Panc1 (cell line): ENCODE data around the gene C17orf67. TPM values are rescaled to one million over a fixed set of nuclear protein-coding genes. Genes with fewer than 3 reads are reported as not detected.

ENCODE experiments used
- ATAC-seq: fragments of 200-7000 bp; cut with Tn5 transposase; 2 replicates; pipeline ENCODE4 v1.9.1; 2020; ENCODE audit warnings: mild to moderate bottlenecking, moderate library complexity
- BruUV-seq: library from RNA; stranded (reverse); fragments of 400-500 nt; replicated peaks from 2 replicates; lab custom pipeline; 2021; lab: Mats Ljungman, UMichigan
- CTCF ChIA-PET: fragments of 300-600 bp; sonication (Branson Sonifier 250); formaldehyde crosslinking; loops from one replicate; lab custom pipeline; 2022; ENCODE audit warnings: antibody characterized with exemption; lab: Charles Lee
- POLR2A ChIA-PET: fragments of 300-600 bp; sonication (Branson Sonifier 250); formaldehyde crosslinking; loops from one replicate; lab custom pipeline; 2022; ENCODE audit warnings: antibody characterized with exemption; lab: Charles Lee
- DNase-seq: peaks from one replicate; pipeline ENCODE4 v3.0.0-alpha.2; 2010; ENCODE audit warnings: low read depth, low spot score
- H3K27ac ChIP-seq: 2 replicates; pipeline ENCODE4 v1.5.1; 2011; ENCODE audit warnings: mild to moderate bottlenecking, low read length, inconsistent platforms
- H3K27me3 ChIP-seq: fragments of 200-500 bp; sonication (Bioruptor generic); 2 replicates; pipeline ENCODE4 v1.6.0; 2014; ENCODE audit warnings: low read length, inconsistent platforms; ENCODE audit not compliant: control insufficient read depth, insufficient read depth
- H3K36me3 ChIP-seq: fragments of 200-500 bp; sonication (Bioruptor generic); 2 replicates; pipeline ENCODE4 v1.5.1; 2014; ENCODE audit warnings: inconsistent platforms, mild to moderate bottlenecking, low read length, moderate library complexity; ENCODE audit not compliant: control insufficient read depth, insufficient read depth
- H3K4me1 ChIP-seq: 2 replicates; pipeline ENCODE4 v1.5.1; 2011; ENCODE audit warnings: inconsistent platforms, mild to moderate bottlenecking, low read length, moderate library complexity; ENCODE audit not compliant: control insufficient read depth, insufficient read depth
- H3K4me3 ChIP-seq, 2 experiments: 2 replicates each; pipeline ENCODE4 v1.5.1; 2011 to 2012; ENCODE audit warnings: low read depth in 2 of 2, low read length in 2 of 2, mild to moderate bottlenecking in 2 of 2, inconsistent platforms in 1 of 2, moderate library complexity in 1 of 2
- H3K9me3 ChIP-seq: fragments of 200-500 bp; sonication (Bioruptor generic); 2 replicates; pipeline ENCODE4 v1.5.1; 2014; ENCODE audit warnings: low read depth, mild to moderate bottlenecking, inconsistent platforms, low read length, moderate library complexity; ENCODE audit not compliant: control insufficient read depth, insufficient read depth
- CTCF ChIP-seq: fragments of 450-650 bp; IDR thresholded peaks from 2 replicates; pipeline ENCODE4 v1.5.1; 2017; ENCODE audit warnings: mild to moderate bottlenecking
- POLR2AphosphoS5 ChIP-seq: IDR thresholded peaks from 2 replicates; pipeline ENCODE4 v1.6.1; 2012; ENCODE audit warnings: mild to moderate bottlenecking, low read depth, low read length, moderate library complexity
- REST ChIP-seq, 2 experiments: IDR thresholded peaks; 2 replicates each; pipeline ENCODE4 v1.6.1; 2011 to 2012; ENCODE audit warnings: low read depth in 2 of 2, control low read depth in 1 of 2, low read length in 1 of 2, mild to moderate bottlenecking in 1 of 2, moderate library complexity in 1 of 2; ENCODE audit not compliant: insufficient read depth in 1 of 2
- SIN3A ChIP-seq: IDR thresholded peaks from 2 replicates; pipeline ENCODE4 v1.6.1; 2012; ENCODE audit warnings: low read depth, mild to moderate bottlenecking, low read length, moderate library complexity, borderline replicate concordance; ENCODE audit not compliant: insufficient read depth
- TCF7L2 ChIP-seq: IDR thresholded peaks from 2 replicates; pipeline ENCODE4 v1.6.1; 2011; ENCODE audit warnings: mild to moderate bottlenecking, low read depth, low read length, inconsistent platforms
- in situ Hi-C: cut with HindIII; loops from 2 replicates; pipeline ENCODE4 v1.10.0; 2016; ENCODE audit warnings: low sequenced_read_pairs, low pct_unique_long_range_greater_than_20kb
- intact Hi-C: fragments of 100-400 bp; cut with micrococcal nuclease; formaldehyde crosslinking; loops from one replicate; pipeline ENCODE4 v1.10.0; 2022; ENCODE audit not compliant: unreplicated experiment
- total RNA-seq: library from RNA; stranded (reverse); gene quantifications from one replicate; pipeline ENCODE4 v1.2.1, GENCODE V29; 2021; ENCODE audit not compliant: unreplicated experiment

Gene C17orf67
- total RNA-seq, 1 experiment from 2014 or later: 3.4 TPM

DNA sequence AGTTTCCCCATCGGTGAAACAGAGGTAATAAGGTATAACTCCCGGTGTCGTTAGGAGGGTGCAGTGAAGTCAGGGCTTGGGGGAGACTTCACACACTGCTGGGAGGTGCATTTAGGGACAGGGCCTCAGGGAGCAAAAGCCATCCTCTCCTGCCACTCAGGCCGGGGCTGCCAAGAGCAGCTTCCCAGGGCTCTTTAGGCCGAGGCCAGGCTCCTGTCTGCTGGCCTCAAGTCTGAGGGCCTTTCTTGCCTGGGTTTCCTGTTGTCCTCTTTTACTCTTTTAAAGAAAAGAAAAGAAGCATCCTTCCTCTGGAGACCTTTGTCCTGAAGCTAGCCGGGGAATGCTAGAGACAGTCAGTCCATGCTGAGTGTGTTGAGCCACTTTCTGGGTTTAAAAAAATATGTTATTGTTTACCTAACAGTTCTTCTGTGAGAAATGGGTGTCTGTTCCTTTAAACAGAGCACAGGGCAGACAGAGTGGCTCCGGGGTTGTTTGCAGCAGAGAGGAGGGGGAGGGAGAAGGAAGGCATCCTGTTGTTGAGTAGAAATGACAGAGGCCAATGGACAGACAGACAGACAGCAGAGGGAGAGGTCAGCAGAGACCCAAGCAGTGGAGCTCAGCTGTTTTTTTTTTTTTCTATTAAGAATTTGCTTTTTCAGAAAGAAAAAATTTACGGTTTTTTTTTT is 79.1 kb downstream of the C17orf67 start:
- H3K27ac ChIP-seq: no peak overlapping the region
- ATAC-seq (peak; percentile 74), DNase-seq (no peak)
- no peaks in the 10 kb centered on the region for H3K27me3 ChIP-seq
- ChIA-PET CTCF (interaction anchor here (0.6 to 0.7 kb wide), 3 partner anchors 146 to 491 kb away, joined by 3 to 8 read pairs (median 4); no protein-coding TSS in a partner anchor), POLR2A (interaction anchor here (0.6 kb wide), 1 partner anchor 154 kb away, joined by 3 read pairs; no protein-coding TSS in a partner anchor)
- H3K4me3 ChIP-seq: no peak overlapping the region
- no peaks in the 10 kb centered on the region for H3K9me3 ChIP-seq
- in situ Hi-C loops: no loop called here
- intact Hi-C loops: no loop called here
- no peaks in the 10 kb centered on the region for H3K36me3 ChIP-seq
- BruUV-seq: no TSS peak
- TF ChIP-seq TCF7L2 (no peak), SIN3A (no peak), CTCF (no peak), REST (IDR thresholded peaks at IDR 0.05; ENCODE audit: insufficient read depth in 1 of 2, low read depth in 2 of 2, low read length in 1 of 2) (no peak)
- H3K4me1 ChIP-seq: peaks cover 3% of the 10 kb centered on the region; the same call in 1 of the 2 replicates

GRCh38 chr17:56752263-56752836 is 81.4 kb downstream of the C17orf67 start:
- TF ChIP-seq REST (IDR thresholded peaks at IDR 0.05; ENCODE audit: insufficient read depth in 1 of 2, low read depth in 2 of 2, low read length in 1 of 2) (no peak), SIN3A (no peak), TCF7L2 (no peak), POLR2AphosphoS5 (no peak)
- no peaks in the 10 kb centered on the region for H3K9me3 ChIP-seq
- H3K27me3 ChIP-seq: no peaks in the 10 kb centered on the region
- intact Hi-C loops (no loop called here), in situ Hi-C loops (no loop called here)
- DNase-seq: no peak
- no peak overlapping the region for H3K27ac ChIP-seq
- CTCF ChIA-PET: interaction anchor here (0.9 kb wide), 1 partner anchor 69 kb away, joined by 3 read pairs; no protein-coding TSS in a partner anchor
- no peaks in the 10 kb centered on the region for H3K36me3 ChIP-seq
- peaks cover 3% of the 10 kb centered on the region; the same call in 1 of the 2 replicates for H3K4me1 ChIP-seq
- no TSS peak for BruUV-seq
- no peak for ATAC-seq
- POLR2A ChIA-PET: no interaction called here
- H3K4me3 ChIP-seq: no peak overlapping the region
